WTC11 (cell line): Measurements from ENCODE around the gene ELMO1.

Source experiments
- CTCF ChIP-seq: fragments of 200-600 bp; IDR thresholded peaks from 2 replicates; pipeline ENCODE4 v1.8.0; 2022; ENCODE audit warnings: antibody characterized with exemption
- E2F1 ChIP-seq: sonication (generic); formaldehyde crosslinking; IDR thresholded peaks from 2 replicates; pipeline ENCODE4 v1.8.0; 2022; ENCODE audit warnings: mild to moderate bottlenecking, missing genetic modification reagents
- MXD4 ChIP-seq: fragments of 250-450 bp; sonication (Bioruptor Pico); IDR thresholded peaks from 2 replicates; pipeline ENCODE4 v1.8.0; 2021; ENCODE audit warnings: mild to moderate bottlenecking, moderate library complexity, borderline replicate concordance
- PRDM15 ChIP-seq: sonication (generic); formaldehyde crosslinking; IDR thresholded peaks from 2 replicates; pipeline ENCODE4 v1.8.0; 2022; ENCODE audit warnings: missing genetic modification reagents
- TCF7 ChIP-seq: sonication (generic); formaldehyde crosslinking; IDR thresholded peaks from 2 replicates; pipeline ENCODE4 v1.8.0; 2022; ENCODE audit warnings: mild to moderate bottlenecking, low read depth, missing genetic modification reagents, moderate library complexity
- USF2 ChIP-seq: sonication (generic); formaldehyde crosslinking; IDR thresholded peaks from 2 replicates; pipeline ENCODE4 v1.8.1; 2023; ENCODE audit warnings: mild to moderate bottlenecking, missing genetic modification reagents, moderate library complexity

- TF ChIP-seq CTCF (no peak), TCF7 (CRISPR knock-in tag) (no peak), PRDM15 (CRISPR knock-in tag) (no peak), MXD4 (CRISPR knock-in tag) (no peak), E2F1 (CRISPR knock-in tag) (no peak), USF2 (CRISPR knock-in tag) (no peak)
Observed at GRCh38 chr7:37369906-37370305, 78.8 kb downstream of the ELMO1 start.
